ENCODE measurements around the gene KRT85.

KRT85 gene

GRCh38 chr12:52387859-52388258 is 20.6 kb upstream of the KRT85 start:
- no peak for DNase-seq (ENCODE audit: low read depth)
- no peak for TF ChIP-seq CTCF (conservative IDR thresholded peaks at IDR 0.05; ENCODE audit: control insufficient read depth, insufficient read depth, low read depth, low read length)
- no peak overlapping the region for H3K4me3 ChIP-seq (ENCODE audit: control insufficient read depth, low read depth, low read length)

DNA sequence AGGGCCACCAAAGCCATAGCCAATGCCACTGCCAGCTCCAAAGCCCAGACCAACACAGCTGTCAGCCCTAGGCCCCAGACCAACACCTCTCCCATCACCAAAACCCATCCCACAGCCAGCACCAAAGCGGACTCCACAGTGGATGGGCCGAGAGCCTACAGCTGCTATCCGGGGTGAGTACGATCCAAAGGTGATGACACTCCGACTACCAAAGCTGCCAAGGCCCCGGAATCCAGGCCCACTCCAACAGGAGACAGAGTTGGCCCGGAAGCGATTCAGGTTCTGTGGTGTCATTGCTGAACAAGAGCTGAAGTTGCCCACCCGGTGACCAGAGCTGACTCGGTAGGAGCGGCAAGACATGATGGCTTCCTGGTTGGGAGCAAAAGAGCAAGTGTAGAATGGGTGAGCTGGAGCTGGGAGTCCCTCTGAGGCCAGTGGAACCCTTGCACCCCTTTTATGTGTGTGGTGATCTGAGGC is 18.0 kb upstream of the KRT85 start, which contains the start of gene KRT84:
TSS of gene KRT84 (minus strand) at position 427 of the 477 bp plus-strand sequence. CDS start at position 360, 67 bp downstream.
- no peak for DNase-seq (ENCODE audit: low read depth)
- TF ChIP-seq CTCF (conservative IDR thresholded peaks at IDR 0.05; ENCODE audit: control insufficient read depth, insufficient read depth, low read depth, low read length) = no peak
- no peak within 1 kb of the TSS for H3K4me3 ChIP-seq (ENCODE audit: control insufficient read depth, low read depth, low read length)

DNA sequence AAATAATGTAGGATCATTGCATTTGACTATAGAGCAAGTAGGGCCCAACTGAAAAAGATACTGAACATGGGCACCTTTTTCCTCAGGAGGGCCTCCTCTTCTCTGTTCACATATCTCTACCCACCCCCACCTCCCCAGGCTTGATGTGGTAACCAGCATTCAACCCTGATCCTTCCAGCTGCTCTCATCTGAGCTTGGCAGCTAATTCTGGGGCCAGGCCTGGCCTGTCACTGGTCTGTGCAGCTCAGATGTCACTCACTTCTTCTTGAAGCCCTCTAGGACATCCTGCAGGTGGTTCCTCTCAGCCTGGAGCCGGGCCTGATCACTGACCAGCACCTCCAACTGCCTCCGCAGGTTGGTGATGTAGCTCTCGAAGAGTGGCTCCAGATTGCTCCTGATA is 16.1 kb upstream of the KRT85 start:
- no peak overlapping the region for H3K4me3 ChIP-seq (ENCODE audit: control insufficient read depth, low read depth, low read length)
- no peak for DNase-seq (ENCODE audit: low read depth)
- no peak for TF ChIP-seq CTCF (conservative IDR thresholded peaks at IDR 0.05; ENCODE audit: control insufficient read depth, insufficient read depth, low read depth, low read length)

DNA sequence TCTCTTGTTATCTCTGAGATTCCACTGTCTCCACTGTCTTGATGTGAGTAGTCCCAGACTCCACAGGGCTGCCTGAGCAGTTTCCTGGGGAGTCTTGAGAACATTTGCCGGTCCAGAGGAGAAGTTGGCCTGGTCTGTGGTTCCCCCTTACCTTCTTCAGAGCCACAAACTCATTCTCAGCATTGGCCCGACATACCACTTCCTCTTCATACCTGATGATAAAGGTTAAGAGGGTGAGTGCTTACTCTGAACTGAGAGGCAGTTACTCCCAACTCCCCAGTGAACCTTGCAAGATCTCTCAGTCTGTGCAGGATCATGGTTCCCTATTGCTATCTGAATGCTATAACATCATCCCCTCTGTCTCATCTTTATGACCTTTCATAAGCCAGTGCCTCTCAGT is 15.6 kb upstream of the KRT85 start:
- no peak for TF ChIP-seq CTCF (conservative IDR thresholded peaks at IDR 0.05; ENCODE audit: control insufficient read depth, insufficient read depth, low read depth, low read length)
- no peak overlapping the region for H3K4me3 ChIP-seq (ENCODE audit: control insufficient read depth, low read depth, low read length)
- DNase-seq (ENCODE audit: low read depth) = no peak

DNA sequence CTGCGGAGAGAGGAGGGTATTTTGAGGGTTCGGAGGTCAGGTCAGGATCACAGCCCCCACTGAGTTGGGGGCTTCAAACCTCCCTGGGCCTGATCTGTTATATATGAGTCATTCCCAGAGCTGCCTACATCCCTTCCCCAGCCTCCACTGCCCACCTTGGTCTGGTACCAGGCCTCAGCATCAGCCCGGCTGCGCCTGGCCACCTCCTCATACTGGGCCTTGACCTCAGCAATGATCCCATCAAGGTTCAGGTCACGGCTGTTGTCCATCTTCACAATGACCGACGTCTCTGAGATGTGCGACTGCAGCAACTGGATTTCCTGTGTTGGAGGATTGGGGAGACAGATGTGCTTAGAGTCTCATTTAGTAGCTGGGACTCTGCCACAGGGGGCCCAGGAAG is 13.9 kb upstream of the KRT85 start:
- H3K4me3 ChIP-seq (ENCODE audit: control insufficient read depth, low read depth, low read length) = no peak overlapping the region
- no peak for TF ChIP-seq CTCF (conservative IDR thresholded peaks at IDR 0.05; ENCODE audit: control insufficient read depth, insufficient read depth, low read depth, low read length)

DNA sequence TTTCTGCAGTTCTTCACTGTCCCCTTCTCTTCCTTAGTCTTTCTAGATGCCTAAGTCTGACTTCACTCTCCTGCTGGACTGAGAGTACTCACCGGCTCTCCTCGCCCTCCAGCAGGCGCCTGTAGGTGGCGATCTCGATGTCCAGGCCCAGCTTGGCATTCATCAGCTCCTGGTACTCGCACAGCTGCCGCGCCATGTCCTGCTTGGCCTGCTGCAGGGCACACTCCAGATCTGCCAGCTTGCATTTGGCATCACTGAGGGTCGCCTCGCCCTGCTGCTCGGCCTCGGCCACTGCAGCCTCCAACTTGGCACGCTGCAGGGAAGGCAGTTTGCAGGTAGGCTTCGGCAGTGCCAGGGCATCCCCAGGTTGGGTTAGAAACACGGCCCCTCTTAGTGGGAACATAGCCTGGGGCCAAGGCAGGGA is 13.0 kb upstream of the KRT85 start:
- H3K4me3 ChIP-seq (ENCODE audit: control insufficient read depth, low read depth, low read length) = no peak overlapping the region
- peak; percentile 48 for TF ChIP-seq CTCF (conservative IDR thresholded peaks at IDR 0.05; ENCODE audit: control insufficient read depth, insufficient read depth, low read depth, low read length)
- DNase-seq (ENCODE audit: low read depth) = peak; percentile 29

More for the DNA sequence above, 13.9 kb upstream of the KRT85 start:
- no peak for DNase-seq (ENCODE audit: low read depth)

- no peak for DNase-seq (ENCODE audit: low read depth)
- no peak for TF ChIP-seq CTCF (conservative IDR thresholded peaks at IDR 0.05; ENCODE audit: control insufficient read depth, insufficient read depth, low read depth, low read length)
These were observed 12.3 kb upstream of the KRT85 start for GRCh38 chr12:52379536-52379935.

More at GRCh38 chr12:52379536-52379935, 12.3 kb upstream of the KRT85 start:
- H3K4me3 ChIP-seq (ENCODE audit: control insufficient read depth, low read depth, low read length) = no peak overlapping the region
